ENCODE measurements around the gene NFYB. TPM values are rescaled to one million over a fixed set of nuclear protein-coding genes. Genes with fewer than 3 reads are reported as not detected.
A peak's percentile ranks its signal among the peaks of the same experiment; 100 is the strongest.

Gene NFYB
- total RNA-seq, 2 experiments from 2014 or later, result 23.8 to 24.2 TPM

- CTCF ChIA-PET, result interaction anchor here (0.6 kb wide), 1 partner anchor 127 kb away, joined by 5 read pairs; no protein-coding TSS in a partner anchor
- H3K4me3 Mint-ChIP-seq, result no peak overlapping the region
- H3K27me3 Mint-ChIP-seq, result no peaks in the 10 kb centered on the region
- H3K4me1 Mint-ChIP-seq, result peaks cover 7% of the 10 kb centered on the region
- H3K27ac Mint-ChIP-seq, result no peak overlapping the region
- H3K9me3 Mint-ChIP-seq (ENCODE audit: low read depth), result no peaks in the 10 kb centered on the region
- DNase-seq (no peak), ATAC-seq (no peak)
- H3K36me3 Mint-ChIP-seq, result peaks cover 38% of the 10 kb centered on the region
Observed at GRCh38 chr12:104090685-104091084, 47.3 kb downstream of the NFYB start.

GRCh38 chr12:104083769-104084475 lies 54.1 kb downstream of the NFYB start:
- Mint-ChIP-seq H3K4me3 (no peak overlapping the region), H3K36me3 (peaks cover 40% of the 10 kb centered on the region), H3K27me3 (no peaks in the 10 kb centered on the region), H3K4me1 (peaks cover 17% of the 10 kb centered on the region), H3K9me3 (ENCODE audit: low read depth) (no peaks in the 10 kb centered on the region), H3K27ac (peak overlapping the region; percentile 2)
- peak; percentile 76 for ATAC-seq
- peak; percentile 47 for DNase-seq
- CTCF ChIA-PET, result interaction anchor here (0.6 to 1.6 kb wide), 2 partner anchors 25 to 204 kb away, joined by 3 to 5 read pairs; no protein-coding TSS in a partner anchor

- CTCF ChIA-PET, result no interaction called here
- H3K36me3 Mint-ChIP-seq, result peaks cover 35% of the 10 kb centered on the region
- H3K9me3 Mint-ChIP-seq (ENCODE audit: low read depth), result no peaks in the 10 kb centered on the region
- H3K4me1 Mint-ChIP-seq, result peaks cover 17% of the 10 kb centered on the region
- DNase-seq (no peak), ATAC-seq (no peak)
- H3K27ac Mint-ChIP-seq, result no peak overlapping the region
- no peaks in the 10 kb centered on the region for H3K27me3 Mint-ChIP-seq
- no peak overlapping the region for H3K4me3 Mint-ChIP-seq
Observed at GRCh38 chr12:104080764-104081163, 57.2 kb downstream of the NFYB start.

- peaks cover 27% of the 10 kb centered on the region for H3K36me3 Mint-ChIP-seq
- no peak overlapping the region for H3K27ac Mint-ChIP-seq
- H3K9me3 Mint-ChIP-seq (ENCODE audit: low read depth), result no peaks in the 10 kb centered on the region
- H3K4me3 Mint-ChIP-seq, result no peak overlapping the region
- no peaks in the 10 kb centered on the region for H3K27me3 Mint-ChIP-seq
- H3K4me1 Mint-ChIP-seq, result peaks cover 8% of the 10 kb centered on the region
- DNase-seq (no peak), ATAC-seq (no peak)
- CTCF ChIA-PET, result interaction anchor here (0.7 to 1.2 kb wide), 2 partner anchors 17 to 20 kb away, joined by 3 read pairs; no protein-coding TSS in a partner anchor
Observed at GRCh38 chr12:104079024-104079423, 59.0 kb downstream of the NFYB start.

- CTCF ChIA-PET, result interaction anchor here (1.2 to 1.3 kb wide), 2 partner anchors 9 to 10 kb away, joined by 4 read pairs; partner anchors contain the start of gene HCFC2
- no peaks in the 10 kb centered on the region for H3K27me3 Mint-ChIP-seq
Observed at GRCh38 chr12:104073699-104074098, 64.3 kb downstream of the NFYB start.

GRCh38 chr12:104072099-104072498 lies 65.9 kb downstream of the NFYB start:
- no peak for ATAC-seq
- Mint-ChIP-seq H3K36me3 (peaks cover 30% of the 10 kb centered on the region), H3K9me3 (ENCODE audit: low read depth) (no peaks in the 10 kb centered on the region), H3K4me3 (no peak overlapping the region), H3K27me3 (no peaks in the 10 kb centered on the region), H3K4me1 (peaks cover 10% of the 10 kb centered on the region), H3K27ac (no peak overlapping the region)
- no peak for DNase-seq
- CTCF ChIA-PET, result no interaction called here

More at GRCh38 chr12:104073699-104074098, 64.3 kb downstream of the NFYB start:
- Mint-ChIP-seq H3K4me3 (no peak overlapping the region), H3K4me1 (peaks cover 5% of the 10 kb centered on the region), H3K36me3 (peaks cover 24% of the 10 kb centered on the region), H3K9me3 (ENCODE audit: low read depth) (no peaks in the 10 kb centered on the region), H3K27ac (no peak overlapping the region)
- no peak for ATAC-seq
- DNase-seq, result no peak

Other genes with a start within 250 kb of the NFYB start
- gene HSP90B1, start 207.8 kb downstream of the NFYB start, total RNA-seq, result 100 to 1,000 TPM; 324 to 489 TPM
- gene TDG, start 172.3 kb downstream of the NFYB start, total RNA-seq, result 10 to 100 TPM; 29.4 to 46.5 TPM
- under 1 TPM; 0.40 to 0.41 TPM for gene GLT8D2, start 88.0 kb downstream of the NFYB start, total RNA-seq
- 10 to 100 TPM; 12.7 to 15.2 TPM for gene HCFC2, start 73.7 kb downstream of the NFYB start, total RNA-seq
- 100 to 1,000 TPM; 109 to 118 TPM for gene TXNRD1, start 77.6 kb upstream of the NFYB start, total RNA-seq
- gene EID3, start 165.5 kb upstream of the NFYB start, total RNA-seq, result 1 to 10 TPM; 6.9 to 7.1 TPM

Data from activated CD8-positive, alpha-beta memory T cell treated with anti-CD3 and anti-CD28 coated beads, Interleukin-2, amount 10 ng/mL, durations not matched to agents 7 days and 5 days (primary cell).